GM19099 (cell line): ENCODE results near the gene BCKDHB.

ENCODE experiments used
- POLR2A ChIP-seq: IDR thresholded peaks from 3 replicates; pipeline ENCODE4 v1.6.1; 2011; ENCODE audit warnings: low read depth; ENCODE audit not compliant: insufficient read length; ENCODE audit errors: extremely low read depth

BCKDHB gene

DNA sequence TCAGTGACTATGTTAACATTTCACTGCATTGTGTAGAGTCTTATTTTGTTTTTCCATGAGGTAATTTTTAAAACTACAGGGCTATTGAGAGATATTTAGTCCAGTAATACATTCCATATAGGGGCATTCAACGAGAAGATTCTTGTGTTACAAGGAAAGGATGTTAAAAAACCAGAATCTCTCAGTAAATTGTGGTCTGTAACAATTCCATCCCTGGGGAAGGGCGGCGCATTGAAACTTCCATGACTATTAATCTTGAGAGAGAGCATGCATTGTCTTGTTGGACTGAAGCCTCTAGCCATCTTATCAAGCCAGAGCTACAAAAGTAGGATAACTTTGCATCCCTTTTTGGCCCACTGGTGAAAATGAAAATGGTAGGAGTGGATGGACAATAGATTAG, 119.7 kb downstream of the BCKDHB start:
- no peak for TF ChIP-seq POLR2A

DNA sequence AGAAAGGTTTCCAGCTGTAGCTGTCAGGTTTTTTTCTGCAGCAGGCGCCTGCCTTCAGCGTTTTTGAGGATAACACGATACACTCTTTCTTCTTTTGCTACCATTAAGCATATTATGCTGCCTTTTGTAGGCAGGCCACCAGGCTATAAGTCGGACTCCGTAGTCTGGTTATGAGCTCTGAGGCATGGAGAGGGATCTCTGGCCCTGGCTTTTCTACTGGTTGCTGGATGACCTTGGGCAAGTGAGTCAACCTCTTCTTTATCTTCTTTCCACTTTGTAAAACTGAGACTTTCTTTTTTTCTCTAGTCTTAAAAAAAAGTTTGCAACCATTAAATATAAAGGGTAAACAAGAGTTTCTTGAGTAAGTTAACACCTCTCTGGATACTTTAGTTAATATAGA, 120.2 kb downstream of the BCKDHB start:
- TF ChIP-seq POLR2A = no peak

DNA sequence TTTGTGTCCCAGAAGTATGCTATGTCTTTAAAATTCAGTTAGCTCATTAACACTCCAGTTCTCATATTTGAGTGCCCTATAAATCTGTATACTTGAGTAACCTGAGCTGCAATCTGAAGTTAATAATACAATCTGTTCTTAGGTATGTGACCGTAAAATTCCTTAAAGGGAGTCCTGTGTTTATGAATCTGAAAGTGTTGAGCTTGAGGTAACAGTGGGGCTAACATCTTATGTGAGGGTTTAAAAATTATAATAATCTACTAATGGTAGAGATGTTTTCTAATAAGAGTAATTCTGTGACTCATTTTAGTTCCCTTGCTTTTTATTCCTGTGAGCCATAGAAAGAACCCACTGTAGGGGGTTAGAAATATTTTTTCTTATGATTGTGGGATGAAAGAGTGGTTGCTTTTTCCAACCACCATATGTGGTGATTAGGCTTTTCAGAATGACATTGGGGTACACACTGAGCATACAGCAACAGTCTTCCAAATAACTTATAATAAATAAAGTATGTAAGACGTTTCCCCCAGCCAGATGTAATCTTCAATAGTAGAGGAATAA, 121.2 kb downstream of the BCKDHB start:
- TF ChIP-seq POLR2A = no peak

GRCh38 chr6:80233262-80233661, 126.8 kb downstream of the BCKDHB start:
- no peak for TF ChIP-seq POLR2A

DNA sequence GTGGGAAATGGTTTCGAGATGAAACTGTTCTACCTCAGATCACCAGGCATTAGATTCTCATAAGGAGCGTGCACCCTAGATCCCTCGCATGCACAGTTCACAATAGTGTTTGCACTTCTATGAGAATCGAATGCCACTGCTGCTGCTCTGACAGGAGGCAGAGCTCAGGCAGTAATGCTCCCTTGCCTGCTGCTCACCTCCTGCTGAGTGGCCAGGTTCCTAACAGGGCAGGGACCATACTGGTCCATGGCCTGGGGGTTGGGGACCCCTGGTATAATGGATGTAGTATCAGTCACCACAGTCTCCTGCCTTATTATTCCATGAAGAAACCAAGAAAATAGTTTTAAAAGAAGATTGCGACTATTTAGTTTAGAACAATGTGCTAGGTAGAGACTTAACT, 127.5 kb downstream of the BCKDHB start:
- no peak for TF ChIP-seq POLR2A

GRCh38 chr6:80234401-80234800, 127.9 kb downstream of the BCKDHB start:
- no peak for TF ChIP-seq POLR2A

GRCh38 chr6:80234908-80235307, 128.4 kb downstream of the BCKDHB start:
- TF ChIP-seq POLR2A = no peak

DNA sequence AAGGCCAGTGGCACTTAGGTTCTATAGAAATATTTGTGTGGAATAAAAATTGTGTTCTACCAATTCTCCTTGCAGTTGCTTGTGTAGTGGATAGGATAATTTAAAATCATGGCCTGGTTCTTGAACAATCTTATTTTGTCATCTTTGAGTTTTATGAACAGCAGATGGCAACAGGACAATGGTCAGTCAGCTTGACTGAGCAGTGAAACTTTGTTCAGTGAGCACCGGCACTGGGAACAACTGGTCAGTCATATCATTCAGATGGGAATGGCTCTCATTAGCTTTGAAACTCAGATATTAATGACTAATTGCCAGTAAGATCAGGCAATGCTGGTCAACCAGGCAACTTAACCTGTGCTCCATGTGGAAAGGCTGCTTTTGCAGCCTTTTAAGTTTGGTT, 129.2 kb downstream of the BCKDHB start:
- TF ChIP-seq POLR2A = no peak

DNA sequence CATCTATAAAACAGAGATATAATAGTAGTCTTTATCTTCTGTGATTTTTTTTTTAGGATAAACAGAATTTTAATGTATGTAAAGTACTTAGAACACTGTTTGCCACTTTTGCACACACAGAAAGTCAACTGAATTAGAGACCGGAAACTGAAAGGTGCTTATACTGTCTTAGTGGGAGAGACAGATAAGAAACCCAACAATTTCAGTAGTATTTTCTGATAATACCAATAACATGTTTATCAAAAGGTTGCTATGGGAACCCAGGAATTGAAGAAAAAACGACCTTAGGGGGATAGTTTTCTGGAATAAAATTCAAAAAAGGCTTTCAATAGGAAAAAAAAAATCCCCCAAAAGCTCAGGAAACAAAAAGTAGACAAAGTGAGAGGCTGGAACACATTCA, 138.6 kb downstream of the BCKDHB start:
- TF ChIP-seq POLR2A = no peak

DNA sequence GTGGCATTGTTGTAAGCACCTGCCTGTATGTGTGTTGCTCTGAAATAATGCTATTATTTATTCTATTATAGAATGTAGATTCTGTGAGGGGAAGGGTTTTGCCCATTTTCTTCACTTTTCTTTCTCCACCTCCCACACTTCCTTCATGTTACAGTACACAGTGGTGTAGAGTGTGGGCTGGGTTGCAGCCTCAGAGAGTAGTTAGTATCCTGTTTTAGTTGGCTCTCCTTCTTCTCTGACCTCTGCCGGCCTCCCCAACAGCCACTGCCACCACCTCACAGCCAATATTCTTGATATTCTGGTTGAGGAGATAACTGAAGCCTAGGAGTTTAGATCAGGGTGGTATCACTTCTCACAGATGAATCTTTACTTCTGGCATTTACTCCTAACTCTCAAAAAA, 143.4 kb downstream of the BCKDHB start:
- no peak for TF ChIP-seq POLR2A

GRCh38 chr6:80250391-80250997, 144.0 kb downstream of the BCKDHB start:
- TF ChIP-seq POLR2A = no peak

GRCh38 chr6:80251321-80251720, 144.8 kb downstream of the BCKDHB start:
- TF ChIP-seq POLR2A = no peak

GRCh38 chr6:80254716-80255115, 148.2 kb downstream of the BCKDHB start:
- no peak for TF ChIP-seq POLR2A

DNA sequence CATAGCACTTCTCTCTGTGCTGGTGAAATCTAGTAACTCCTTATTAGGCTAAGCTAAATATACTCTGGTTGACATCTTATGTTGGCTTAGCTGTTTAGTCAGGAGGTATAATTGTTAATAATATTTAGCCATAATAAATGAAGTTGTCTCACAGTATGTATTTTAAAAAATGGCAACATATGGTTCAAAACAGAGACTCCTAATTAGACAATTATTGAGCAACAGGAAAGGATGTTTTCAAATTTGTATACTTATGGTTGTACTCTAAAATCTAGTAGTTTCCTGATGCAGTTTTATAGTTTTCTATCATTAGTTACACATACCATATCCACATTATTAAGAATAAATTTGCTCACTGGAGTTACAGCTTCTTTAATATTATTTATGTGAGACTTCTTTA, 150.2 kb downstream of the BCKDHB start:
- TF ChIP-seq POLR2A = no peak

DNA sequence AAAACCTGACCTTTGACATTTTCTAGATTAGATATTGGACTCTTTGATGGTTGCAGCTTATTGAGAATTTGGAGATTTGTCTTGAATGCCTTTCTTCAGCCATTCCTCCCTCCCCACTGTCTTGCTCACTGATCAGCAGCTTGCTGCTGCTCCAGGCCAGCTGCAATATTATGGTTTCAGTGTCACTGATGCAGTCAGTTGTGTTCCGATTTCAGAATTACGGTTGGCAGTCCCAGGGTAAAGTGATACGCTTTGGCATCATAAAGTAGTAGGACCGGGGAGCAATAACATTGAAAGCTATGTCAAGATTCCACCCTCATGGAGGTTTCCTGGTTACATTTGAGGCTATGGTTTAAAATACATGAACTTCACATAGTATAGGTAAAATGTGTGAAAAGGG, 152.6 kb downstream of the BCKDHB start:
- TF ChIP-seq POLR2A = no peak

GRCh38 chr6:80263585-80263984, 157.1 kb downstream of the BCKDHB start:
- TF ChIP-seq POLR2A = no peak

DNA sequence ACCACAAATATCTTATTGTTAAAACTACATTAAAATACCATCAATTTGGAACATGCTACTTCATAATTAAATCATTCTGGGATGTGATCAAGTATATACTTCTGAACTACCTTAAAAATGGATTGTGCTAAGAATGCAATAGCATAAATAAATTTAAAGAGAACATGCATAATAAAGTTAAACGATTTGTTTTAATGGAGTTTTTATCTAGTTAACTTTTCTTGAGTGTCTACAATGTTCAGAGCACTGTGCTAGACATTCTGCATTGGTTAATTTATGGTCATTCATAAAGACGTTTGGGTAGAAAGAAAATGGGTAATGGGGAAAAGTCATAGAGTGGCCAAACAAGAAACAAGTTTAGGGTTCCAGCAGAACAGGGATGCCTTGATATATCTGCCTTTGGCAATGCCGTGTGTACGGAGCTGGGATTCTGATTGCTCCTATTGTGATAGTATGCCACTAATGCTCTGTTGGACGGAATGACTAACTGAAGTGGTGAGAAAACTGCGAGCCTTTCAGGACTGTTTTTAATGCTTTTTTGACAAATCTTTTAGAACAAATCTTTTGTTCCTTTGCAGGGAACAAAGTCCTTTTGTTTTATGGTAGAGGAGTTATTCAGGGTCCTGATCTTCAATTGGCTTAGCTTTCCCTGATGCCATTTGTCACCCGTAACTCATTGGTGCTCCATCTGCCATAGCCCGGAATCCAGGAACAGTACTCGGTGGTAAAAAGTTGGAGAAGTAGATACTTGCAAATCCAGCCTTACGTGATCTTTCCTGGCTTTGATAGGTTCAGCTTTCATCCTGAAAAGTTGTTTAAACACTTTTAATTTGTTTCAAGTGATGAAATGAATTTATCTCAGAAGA, 162.6 kb downstream of the BCKDHB start:
- TF ChIP-seq POLR2A = no peak

DNA sequence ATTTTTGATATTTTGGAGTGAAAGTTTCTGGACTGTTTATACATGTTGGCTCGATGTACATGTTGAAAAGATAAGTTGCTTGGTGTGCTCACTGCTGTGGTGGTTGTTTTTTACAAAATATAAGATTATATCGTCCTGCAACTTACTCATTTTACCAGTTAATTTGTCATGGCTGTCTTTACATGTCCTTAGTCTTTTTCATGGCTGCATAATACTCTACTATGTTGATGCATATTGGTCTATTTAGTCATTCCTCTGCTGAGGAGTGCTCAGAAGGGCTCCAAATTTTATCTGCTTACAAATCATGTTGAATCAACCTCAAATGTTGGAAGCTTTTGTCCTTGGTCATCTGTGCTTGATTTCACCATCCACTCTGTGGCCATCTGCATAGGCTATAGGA, 164.6 kb downstream of the BCKDHB start:
- TF ChIP-seq POLR2A = no peak
